ENCODE results near the gene KRT23. TPM values are rescaled to one million over a fixed set of nuclear protein-coding genes. Genes with fewer than 3 reads are reported as not detected.

The KRT23 gene
- total and polyA plus RNA-seq, 7 donors = 0.03 to 1.5 (median 0.25) TPM; not detected in 4

DNA sequence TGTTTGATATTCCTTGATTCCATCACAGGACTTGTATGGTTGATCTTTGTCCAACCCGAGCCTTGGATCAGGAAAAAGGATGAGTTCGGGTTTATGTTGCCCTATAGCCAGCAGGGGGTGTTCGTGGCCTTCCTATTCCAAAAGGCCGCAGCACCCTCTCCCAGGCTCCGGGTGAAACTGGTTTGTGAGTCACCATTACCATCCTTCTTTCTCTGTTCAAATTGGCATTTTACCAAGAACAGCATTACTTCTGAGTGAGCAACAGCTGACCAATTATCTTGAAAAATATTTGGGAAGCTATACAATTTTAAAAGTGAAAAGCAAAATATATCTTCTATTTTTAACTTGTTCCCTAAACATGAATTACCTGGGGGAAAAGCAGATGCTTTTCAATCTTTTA is 28.1 kb downstream of the KRT23 start:
- no peaks in the 10 kb centered on the region for H3K9me3 ChIP-seq
- no peak overlapping the region for H3K4me3 ChIP-seq
- TF ChIP-seq, protein P1, sequence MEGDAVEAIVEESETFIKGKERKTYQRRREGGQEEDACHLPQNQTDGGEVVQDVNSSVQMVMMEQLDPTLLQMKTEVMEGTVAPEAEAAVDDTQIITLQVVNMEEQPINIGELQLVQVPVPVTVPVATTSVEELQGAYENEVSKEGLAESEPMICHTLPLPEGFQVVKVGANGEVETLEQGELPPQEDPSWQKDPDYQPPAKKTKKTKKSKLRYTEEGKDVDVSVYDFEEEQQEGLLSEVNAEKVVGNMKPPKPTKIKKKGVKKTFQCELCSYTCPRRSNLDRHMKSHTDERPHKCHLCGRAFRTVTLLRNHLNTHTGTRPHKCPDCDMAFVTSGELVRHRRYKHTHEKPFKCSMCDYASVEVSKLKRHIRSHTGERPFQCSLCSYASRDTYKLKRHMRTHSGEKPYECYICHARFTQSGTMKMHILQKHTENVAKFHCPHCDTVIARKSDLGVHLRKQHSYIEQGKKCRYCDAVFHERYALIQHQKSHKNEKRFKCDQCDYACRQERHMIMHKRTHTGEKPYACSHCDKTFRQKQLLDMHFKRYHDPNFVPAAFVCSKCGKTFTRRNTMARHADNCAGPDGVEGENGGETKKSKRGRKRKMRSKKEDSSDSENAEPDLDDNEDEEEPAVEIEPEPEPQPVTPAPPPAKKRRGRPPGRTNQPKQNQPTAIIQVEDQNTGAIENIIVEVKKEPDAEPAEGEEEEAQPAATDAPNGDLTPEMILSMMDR (IDR thresholded peaks at IDR 0.05) = peak; percentile 80
- ATAC-seq (peak; percentile 96 to 98 (median 96)), DNase-seq (peak; percentile 56 to 85)
- H3K4me1 ChIP-seq = peaks cover 17% of the 10 kb centered on the region
- intact Hi-C loops (cut with DNase I) = loop anchor here (2.0 to 10.0 kb wide), 5 partner anchors 413 to 738 kb away; no protein-coding TSS in a partner anchor
- WGBS, 3 donors = 0 to 3% (median 1%) methylated on average over 5 of the region's 5 CpGs
- H3K36me3 ChIP-seq (ENCODE audit: insufficient read depth in 1 of 2, low read depth in 1 of 2) = no peaks in the 10 kb centered on the region
- H3K27ac ChIP-seq = no peak overlapping the region
- H3K27me3 ChIP-seq (ENCODE audit: insufficient read depth in 3 of 3, low read length in 2 of 3) = peaks cover 0 to 22% (median 2%) of the 10 kb centered on the region in 3 donors

DNA sequence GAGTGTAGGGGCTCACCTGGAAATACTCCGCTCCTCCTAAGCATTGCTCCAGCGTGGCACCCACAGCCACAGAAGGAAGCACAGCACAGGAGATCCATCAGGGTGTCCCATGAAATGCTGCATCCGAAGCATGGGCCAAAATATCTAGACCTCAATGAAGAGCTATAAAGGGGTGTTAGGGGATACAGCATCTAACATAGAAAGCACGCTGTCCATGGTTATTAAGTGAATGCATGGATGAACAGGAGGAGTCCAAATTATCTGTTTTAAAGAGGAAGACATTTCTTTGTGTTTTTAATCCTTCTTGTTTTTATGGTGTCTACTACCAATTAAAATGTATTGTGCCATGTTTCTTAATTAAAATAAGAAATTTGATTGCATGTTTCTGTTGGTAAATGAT is 30.8 kb downstream of the KRT23 start:
- intact Hi-C loops (cut with DNase I) = loop anchor here (2.0 to 10.0 kb wide), 4 partner anchors 418 to 756 kb away; no protein-coding TSS in a partner anchor
- H3K9me3 ChIP-seq = no peaks in the 10 kb centered on the region
- TF ChIP-seq, protein P1 (IDR thresholded peaks at IDR 0.05) = no peak

DNA sequence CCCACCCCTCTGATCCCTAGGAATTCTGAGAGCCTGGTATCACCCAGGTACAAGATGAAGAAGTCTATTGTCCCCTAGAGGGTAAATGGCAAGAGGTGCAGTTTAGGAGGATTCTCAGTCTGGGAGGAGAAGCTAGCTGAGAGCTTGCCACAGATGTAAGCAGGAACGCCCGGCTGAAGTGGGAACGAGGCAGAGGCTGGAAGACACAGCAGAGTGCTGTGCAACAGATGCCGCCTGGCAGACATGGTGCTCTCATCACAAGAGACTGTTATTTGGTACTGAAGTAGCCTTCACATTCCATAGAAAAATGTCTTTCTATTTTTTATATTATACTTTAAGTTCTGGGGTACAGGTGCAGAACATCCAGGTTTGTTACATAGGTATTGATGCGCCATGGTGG is 32.1 kb downstream of the KRT23 start:
- Histone ChIP-seq H3K9me3 (no peaks in the 10 kb centered on the region), H3K4me1 (peaks cover 10% of the 10 kb centered on the region), H3K27ac (no peak overlapping the region), H3K27me3 (ENCODE audit: insufficient read depth in 3 of 3, low read length in 2 of 3) (peaks cover 0 to 28% (median 2%) of the 10 kb centered on the region in 3 donors), H3K36me3 (ENCODE audit: insufficient read depth in 1 of 2, low read depth in 1 of 2) (no peaks in the 10 kb centered on the region), H3K4me3 (no peak overlapping the region)
- WGBS, 3 donors = 56 to 65% (median 62%) methylated on average over 5 of the region's 5 CpGs
- intact Hi-C loops (cut with DNase I) = loop anchor here (5.0 to 10.0 kb wide), 3 partner anchors 419 to 742 kb away; no protein-coding TSS in a partner anchor
- ATAC-seq (no peak), DNase-seq (no peak)
- TF ChIP-seq, protein P1 (IDR thresholded peaks at IDR 0.05) = no peak

More for the DNA sequence above, 30.8 kb downstream of the KRT23 start:
- 79 to 83% (median 80%) methylated on average over 4 of the region's 4 CpGs for WGBS, 3 donors
- H3K36me3 ChIP-seq (ENCODE audit: insufficient read depth in 1 of 2, low read depth in 1 of 2) = no peaks in the 10 kb centered on the region
- ATAC-seq = no peak
- no peak for DNase-seq
- H3K27me3 ChIP-seq (ENCODE audit: insufficient read depth in 3 of 3, low read length in 2 of 3) = peaks cover 0 to 24% (median 2%) of the 10 kb centered on the region in 3 donors
- no peak overlapping the region for H3K27ac ChIP-seq
- H3K4me3 ChIP-seq = no peak overlapping the region
- peaks cover 17% of the 10 kb centered on the region for H3K4me1 ChIP-seq

DNA sequence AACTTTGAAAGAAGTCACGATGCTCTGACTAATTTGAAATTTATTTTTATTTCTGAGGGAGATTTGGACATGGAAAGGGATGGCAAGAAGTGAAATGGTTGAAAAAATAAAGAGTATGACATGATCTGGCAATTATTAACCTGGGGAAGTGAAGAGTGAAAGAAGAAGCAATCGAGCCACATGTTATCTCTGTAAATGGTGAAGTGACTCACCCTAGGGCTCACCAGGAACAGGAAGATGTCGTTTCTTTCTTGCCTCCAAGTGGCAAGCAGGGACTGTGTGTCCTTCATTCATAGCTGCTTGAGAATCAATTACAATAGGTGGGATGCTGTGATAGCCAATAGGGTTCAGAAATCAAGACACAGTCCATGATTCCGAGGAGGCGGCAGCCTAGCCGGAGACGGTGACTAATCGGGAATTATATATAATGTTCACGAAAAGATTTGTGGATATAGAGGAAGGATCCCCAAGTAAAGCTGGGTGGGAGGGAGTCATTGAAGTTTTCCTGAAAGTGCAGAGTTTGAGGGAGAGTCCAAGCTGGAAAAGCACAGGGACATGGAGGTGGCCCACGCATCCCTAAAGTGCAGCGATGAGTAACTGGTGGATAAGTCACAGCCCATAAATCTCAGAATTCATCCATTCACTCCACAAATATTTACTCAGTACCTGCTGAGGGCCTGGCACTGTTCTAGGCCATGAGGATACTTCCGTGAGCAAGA is 34.2 kb downstream of the KRT23 start:
- Histone ChIP-seq H3K4me3 (no peak overlapping the region), H3K27me3 (ENCODE audit: insufficient read depth in 3 of 3, low read length in 2 of 3) (peaks cover 0 to 29% (median 2%) of the 10 kb centered on the region in 3 donors), H3K36me3 (ENCODE audit: insufficient read depth in 1 of 2, low read depth in 1 of 2) (no peaks in the 10 kb centered on the region), H3K4me1 (no peaks in the 10 kb centered on the region), H3K27ac (no peak overlapping the region), H3K9me3 (no peaks in the 10 kb centered on the region)
- intact Hi-C loops (cut with DNase I) = loop anchor here in 1 of 2 donors (10.0 kb wide), 2 partner anchors 422 to 652 kb away; no protein-coding TSS in a partner anchor
- 49 to 55% (median 53%) methylated on average over 12 of the region's 12 CpGs for WGBS, 3 donors
- TF ChIP-seq, protein P1 (IDR thresholded peaks at IDR 0.05) = no peak
- ATAC-seq = no peak
- no peak for DNase-seq
